Measurements from ENCODE around the gene PRAME. TPM values are rescaled to one million over a fixed set of nuclear protein-coding genes. Genes with fewer than 3 reads are reported as not detected.
"Not testable (repeated sequence)": the region's sequence is repeated elsewhere in the genome, so short reads cannot be mapped to it uniquely, and the experiment has no call there.

Gene PRAME
- total and polyA plus RNA-seq, 10 donors: 0.04 to 0.24 (median 0.12) TPM; not detected in 6

- intact Hi-C loops (cut with DNase I; ENCODE audit: low total_unique reads): no loop called here
- H3K27me3 ChIP-seq (replicated peaks in 1 of 7): no peaks in the 10 kb centered on the region
- TF ChIP-seq CTCF (IDR thresholded peaks at IDR 0.05 in 8 of 11, conservative IDR thresholded peaks at IDR 0.05 in 3 of 11) (no peak), POLR2AphosphoS5 (IDR thresholded peaks at IDR 0.05) (no peak), POLR2A (IDR thresholded peaks at IDR 0.05) (no peak)
- no peak overlapping the region for H3K4me3 ChIP-seq
- no peaks in the 10 kb centered on the region for H3K36me3 ChIP-seq
- peaks cover 0 to 3% (median 0%) of the 10 kb centered on the region in 8 donors for H3K9me3 ChIP-seq
- H3K4me1 ChIP-seq: no peaks in the 10 kb centered on the region
- DNase-seq: no peak
- WGBS, 5 donors: 81 to 93% (median 86%) methylated on average over 3 of the region's 3 CpGs
- H3K27ac ChIP-seq: no peak overlapping the region
Measured at GRCh38 chr22:22535662-22536061, 23.4 kb downstream of the PRAME start.

GRCh38 chr22:22534604-22535415 is 24.3 kb downstream of the PRAME start:
- no peak for TF ChIP-seq POLR2A (IDR thresholded peaks at IDR 0.05)
- TF ChIP-seq POLR2AphosphoS5 (IDR thresholded peaks at IDR 0.05): no peak
- no peak for TF ChIP-seq CTCF (IDR thresholded peaks at IDR 0.05 in 8 of 11, conservative IDR thresholded peaks at IDR 0.05 in 3 of 11)
- Histone ChIP-seq H3K9me3 (no peaks in the 10 kb centered on the region), H3K36me3 (no peaks in the 10 kb centered on the region), H3K27me3 (replicated peaks in 1 of 7) (no peaks in the 10 kb centered on the region), H3K4me3 (no peak overlapping the region), H3K27ac (no peak overlapping the region), H3K4me1 (no peaks in the 10 kb centered on the region)
- WGBS, 5 donors: 85 to 91% (median 88%) methylated on average over 9 of the region's 9 CpGs
- no peak for DNase-seq
- intact Hi-C loops (cut with DNase I; ENCODE audit: low total_unique reads): no loop called here

GRCh38 chr22:22533863-22534262 is 25.2 kb downstream of the PRAME start:
- intact Hi-C loops (cut with DNase I; ENCODE audit: low total_unique reads): no loop called here
- Histone ChIP-seq H3K9me3 (no peaks in the 10 kb centered on the region), H3K4me1 (no peaks in the 10 kb centered on the region), H3K4me3 (no peak overlapping the region), H3K27ac (no peak overlapping the region), H3K27me3 (replicated peaks in 1 of 7) (no peaks in the 10 kb centered on the region), H3K36me3 (no peaks in the 10 kb centered on the region)
- TF ChIP-seq CTCF (IDR thresholded peaks at IDR 0.05 in 8 of 11, conservative IDR thresholded peaks at IDR 0.05 in 3 of 11): no peak
- DNase-seq: no peak
- WGBS, 5 donors: 72 to 82% (median 74%) methylated on average over 5 of the region's 5 CpGs

- no peak for DNase-seq
- Histone ChIP-seq H3K4me3 (no peak overlapping the region), H3K9me3 (no peaks in the 10 kb centered on the region), H3K27ac (no peak overlapping the region), H3K27me3 (replicated peaks in 1 of 7) (no peaks in the 10 kb centered on the region), H3K4me1 (no peaks in the 10 kb centered on the region), H3K36me3 (no peaks in the 10 kb centered on the region)
- TF ChIP-seq POLR2AphosphoS5 (IDR thresholded peaks at IDR 0.05): no peak
- no peak for TF ChIP-seq CTCF (IDR thresholded peaks at IDR 0.05 in 8 of 11, conservative IDR thresholded peaks at IDR 0.05 in 3 of 11)
- no peak for TF ChIP-seq POLR2A (IDR thresholded peaks at IDR 0.05)
- 80 to 100% (median 94%) methylated on average over 1 of the region's 1 CpG for WGBS, 5 donors
- intact Hi-C loops (cut with DNase I; ENCODE audit: low total_unique reads): no loop called here
Measured at GRCh38 chr22:22533417-22533816, 25.6 kb downstream of the PRAME start.

- WGBS, 5 donors: 88 to 93% (median 90%) methylated on average over 12 of the region's 12 CpGs
- H3K9me3 ChIP-seq; intact Hi-C loops (cut with DNase I; ENCODE audit: low total_unique reads); H3K4me1 ChIP-seq; H3K36me3 ChIP-seq; DNase-seq; H3K27ac ChIP-seq; H3K27me3 ChIP-seq (replicated peaks in 1 of 7); H3K4me3 ChIP-seq: not testable (repeated sequence)
Measured at GRCh38 chr22:22532547-22533071, 26.5 kb downstream of the PRAME start.
